Activated T-helper 1 cell treated with anti-CD3 and anti-CD28 coated beads, Interleukin-2, amount 50 U/mL, for 16 hours (primary cell): ENCODE measurements around the gene XKR7.

Experiments
- DNase-seq, 2 donors: peaks; one replicate each; pipeline ENCODE4 v3.0.0-alpha.2; 2020; ENCODE audit warnings: low read depth in 1 of 2, low spot score in 1 of 2

XKR7 gene

DNA sequence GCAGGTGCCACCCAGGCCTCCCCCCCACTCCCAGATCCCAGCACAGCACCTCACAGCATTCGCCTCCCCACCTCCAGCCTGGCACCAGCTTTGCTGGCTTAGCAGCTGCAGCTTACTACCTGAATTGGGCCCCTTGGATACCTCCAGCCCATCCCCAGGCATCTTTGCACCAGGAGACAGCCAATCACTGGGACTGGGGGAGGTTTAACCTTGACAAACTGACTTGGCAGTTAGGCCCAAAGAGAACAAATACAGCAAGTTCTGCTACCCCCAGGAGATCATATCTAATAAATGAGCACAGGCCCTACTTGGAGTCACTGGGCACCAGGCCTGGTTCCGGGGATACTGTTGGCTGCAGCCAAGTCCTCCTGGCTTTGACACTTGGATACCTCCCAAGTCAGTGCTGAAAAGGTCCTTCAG is 24.9 kb upstream of the XKR7 start:
- DNase-seq: no peak

DNA sequence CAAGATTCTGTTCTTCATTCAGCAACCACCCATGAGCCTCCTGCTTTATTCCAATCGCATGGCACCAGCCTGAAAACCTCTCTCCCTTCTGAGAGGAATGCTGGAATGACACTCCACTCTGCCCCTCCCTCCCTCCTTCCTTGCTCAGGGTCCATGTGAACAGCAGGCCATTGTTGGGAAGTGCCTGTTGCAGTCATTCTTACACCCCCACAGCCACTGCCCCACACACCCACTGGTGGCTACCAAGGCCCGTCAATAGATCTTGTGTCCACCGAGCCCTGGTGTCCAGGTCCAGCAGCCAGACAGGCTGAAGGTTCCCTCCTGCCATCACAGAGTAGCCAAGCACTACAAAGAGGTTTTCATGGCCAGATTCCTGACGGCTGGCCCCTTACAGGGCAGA is 22.6 kb upstream of the XKR7 start:
- DNase-seq: no peak

- no peak for DNase-seq
Observed at GRCh38 chr20:31945785-31946184, 22.2 kb upstream of the XKR7 start.

DNA sequence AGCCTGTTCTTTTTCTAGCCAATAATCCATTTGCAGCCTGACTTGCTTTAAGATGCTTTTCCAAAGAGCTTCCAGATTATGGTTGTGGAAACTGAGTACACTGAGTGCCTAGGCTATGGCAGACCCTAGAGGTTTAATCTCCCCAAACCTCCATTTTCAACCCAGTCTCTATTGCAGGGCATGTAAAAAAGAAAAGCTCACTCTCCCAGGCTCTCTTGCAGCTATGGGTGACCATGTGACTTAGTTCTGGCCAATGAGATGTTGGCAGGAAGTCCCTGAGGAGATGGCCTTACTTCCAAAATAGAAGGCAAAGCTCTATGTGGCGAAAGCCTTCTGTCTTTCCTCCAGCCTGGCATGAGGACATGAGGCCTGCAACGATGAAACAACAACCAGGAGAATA is 19.9 kb upstream of the XKR7 start:
- DNase-seq: no peak

DNA sequence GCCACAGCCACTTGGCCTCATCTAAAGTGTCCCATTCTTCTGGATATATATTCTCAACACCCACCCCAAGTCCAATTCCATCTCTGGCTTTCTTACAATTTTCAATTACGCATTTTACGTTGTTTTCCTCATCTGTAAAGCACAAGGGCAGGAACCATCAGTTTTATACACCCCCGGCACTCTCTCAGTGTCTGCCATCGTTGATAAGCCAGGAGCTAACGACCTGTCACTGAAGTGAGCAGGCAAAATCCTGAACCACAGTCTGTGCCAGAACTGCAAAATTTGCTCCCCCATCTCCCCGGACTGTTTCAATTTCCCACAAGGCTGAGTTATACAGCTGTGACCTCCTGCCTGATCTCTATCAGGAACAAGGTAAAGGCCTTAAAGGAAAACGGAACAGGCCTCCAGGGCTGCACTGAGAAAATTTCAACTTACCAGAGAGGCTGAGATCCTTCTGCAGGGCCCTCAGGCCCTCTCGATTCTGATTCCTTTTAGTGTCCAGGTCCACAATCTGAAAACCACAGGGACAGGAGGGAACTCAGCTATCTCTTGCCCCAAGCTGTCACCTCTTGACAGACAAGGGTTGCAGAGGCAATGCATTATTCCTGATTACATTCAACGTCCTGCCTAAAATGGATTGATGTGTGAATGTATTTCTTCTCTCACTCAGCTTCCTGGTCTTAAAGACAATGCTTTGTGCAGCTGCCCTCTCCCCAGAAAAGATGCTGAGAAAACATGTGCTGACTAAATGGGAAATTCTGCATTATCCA is 17.9 kb upstream of the XKR7 start:
- DNase-seq: no peak

- no peak for DNase-seq
Observed at GRCh38 chr20:31951203-31951529, 16.8 kb upstream of the XKR7 start.

DNA sequence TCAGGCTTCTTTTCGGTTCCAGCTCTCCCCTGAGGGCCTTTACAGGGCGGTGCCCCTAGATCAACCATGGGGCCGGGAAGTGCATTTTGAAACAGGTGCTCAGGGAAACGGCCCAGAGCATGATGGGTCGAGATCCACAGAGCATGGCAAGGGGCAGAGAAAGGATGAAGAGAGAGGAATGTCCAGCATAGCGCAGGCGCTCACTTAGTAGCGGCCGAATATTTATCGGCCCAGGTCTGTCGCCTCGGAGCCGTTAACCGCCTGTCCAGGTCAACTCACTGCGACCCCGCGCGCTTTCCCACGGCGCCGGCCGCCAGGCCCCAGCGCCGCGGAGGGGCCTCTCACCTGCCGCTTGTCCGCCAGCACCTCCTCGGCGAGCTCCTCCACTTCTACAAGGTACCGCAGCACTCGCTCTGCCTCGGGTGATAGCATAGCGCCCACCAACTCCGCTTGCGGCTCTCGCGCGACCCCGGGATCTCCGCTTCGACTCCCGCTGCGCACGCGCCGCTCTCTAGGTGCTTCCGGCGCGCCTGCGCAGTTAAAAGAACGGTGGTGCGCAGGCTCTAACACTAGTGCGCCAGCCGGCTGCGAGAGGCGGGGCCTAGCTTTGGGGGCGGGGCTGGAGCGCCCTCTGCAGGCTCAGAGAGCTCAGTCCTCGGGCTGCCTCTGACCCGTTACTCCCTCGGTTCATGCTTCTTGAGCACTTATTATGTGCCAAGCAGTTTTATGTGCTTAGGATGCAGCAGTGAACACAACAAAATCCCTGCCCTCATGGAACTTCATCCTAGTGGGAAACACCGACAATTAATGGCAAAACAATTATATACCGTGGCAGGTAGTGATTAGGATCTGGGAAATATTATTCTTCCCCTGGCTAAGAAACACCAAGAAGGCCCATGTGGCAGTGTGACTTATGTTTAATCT is 16.2 kb upstream of the XKR7 start, which contains the start of gene PDRG1:
Gene PDRG1, minus strand, starts transcription at position 517 of the 924 bp plus-strand sequence. Its CDS starts 85 bp downstream, at position 432.
- DNase-seq: peak; percentile 95 to 96

DNA sequence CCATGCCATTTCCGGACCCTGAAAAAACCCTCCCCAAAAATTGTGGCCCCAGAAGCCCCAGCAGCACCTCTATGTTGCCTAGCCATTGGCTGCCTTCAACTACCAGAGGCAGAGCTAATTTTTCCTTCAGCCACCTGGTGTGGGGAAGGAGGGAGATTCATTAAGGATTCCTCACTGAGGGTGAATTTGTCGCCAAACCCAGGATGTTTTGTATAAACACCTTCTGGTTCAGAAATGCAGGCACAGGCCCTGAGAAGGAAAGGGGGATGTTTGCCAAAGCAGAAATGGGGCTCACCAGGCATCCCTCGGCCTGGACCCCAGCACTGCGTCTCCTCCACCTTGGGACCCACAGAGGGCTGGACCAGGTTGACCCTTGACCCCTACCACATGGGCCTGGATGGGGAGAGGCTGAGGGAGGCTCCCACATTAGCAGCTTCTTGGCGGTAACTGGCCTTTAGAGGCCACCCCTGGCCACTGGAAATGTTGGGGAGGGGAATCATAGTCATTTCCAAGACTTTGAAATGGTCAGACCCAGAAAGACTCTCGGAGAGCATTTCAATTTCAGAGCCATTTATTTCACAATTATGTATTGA is 14.3 kb upstream of the XKR7 start:
- DNase-seq: no peak

DNA sequence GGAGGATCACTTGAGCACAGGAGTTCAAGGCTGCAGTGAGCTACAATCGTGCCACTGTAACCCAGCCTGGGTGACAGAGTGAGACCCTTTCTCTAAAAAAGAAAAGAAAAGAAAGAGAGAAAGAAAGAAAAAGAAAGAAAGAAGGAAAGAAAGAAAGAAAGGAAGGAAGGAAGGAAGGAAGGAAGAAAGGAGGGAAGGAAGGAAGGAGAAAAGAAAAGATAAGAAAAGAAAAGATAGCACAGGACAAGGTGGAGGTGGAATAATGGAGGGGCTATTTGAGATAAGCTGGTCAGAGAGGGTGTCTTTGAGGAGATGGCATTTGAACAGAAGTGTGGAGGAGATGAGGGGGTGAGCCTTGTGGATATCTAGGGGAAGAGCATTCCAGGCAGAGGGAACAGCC is 13.5 kb upstream of the XKR7 start:
- no peak for DNase-seq

DNA sequence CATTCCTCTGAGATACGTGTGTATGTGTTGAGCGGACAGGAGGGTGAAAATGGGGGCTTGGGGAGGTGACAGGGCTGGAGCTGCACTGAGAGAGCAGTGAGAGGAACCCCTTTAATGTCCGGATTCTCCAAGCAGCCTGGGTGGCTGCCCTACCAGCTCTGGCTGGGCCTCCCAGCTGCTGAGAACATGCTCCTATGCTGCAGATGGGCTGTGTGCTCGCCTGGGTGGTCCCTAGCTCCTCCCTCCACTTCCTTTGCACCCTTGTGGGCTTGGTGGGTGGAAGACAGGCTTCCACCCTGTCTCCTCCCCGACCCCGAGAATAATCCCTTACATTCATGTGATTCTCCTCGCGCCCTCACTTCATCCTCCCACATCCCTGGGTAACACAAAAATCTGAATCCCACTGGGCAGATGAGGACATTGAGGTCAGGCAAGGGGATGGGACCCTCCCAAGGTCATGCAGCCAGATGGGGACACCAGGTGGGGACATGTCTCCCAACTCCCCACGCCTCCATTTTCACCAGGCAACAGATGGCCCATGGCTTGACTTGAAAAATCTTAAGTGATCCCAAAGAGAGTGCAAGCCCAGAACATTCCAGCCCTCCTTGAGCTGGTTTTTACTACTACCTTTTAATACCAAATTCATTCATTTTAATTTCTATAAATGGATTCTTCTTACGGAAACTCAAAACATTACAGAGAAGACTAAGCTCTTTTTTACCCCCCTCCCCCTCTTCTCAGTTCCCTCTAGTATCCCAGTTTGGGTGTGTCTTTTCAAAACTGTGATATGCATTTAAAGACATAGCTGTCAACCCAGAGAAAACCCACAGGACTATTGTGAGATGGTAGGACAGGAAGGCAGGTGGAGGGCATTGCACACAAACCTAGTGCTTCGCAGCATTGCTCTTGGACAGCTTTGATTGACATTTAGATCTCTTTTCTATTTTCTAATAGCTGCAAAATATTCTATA is 11.1 kb upstream of the XKR7 start:
- DNase-seq: no peak

GRCh38 chr20:31962761-31963160 is 5.2 kb upstream of the XKR7 start:
- no peak for DNase-seq

GRCh38 chr20:31963889-31964288 is 4.1 kb upstream of the XKR7 start:
- DNase-seq: no peak

- DNase-seq: no peak
Observed at GRCh38 chr20:31966991-31967655, 828 bp upstream of the XKR7 start.

- peak; percentile 70 to 76 for DNase-seq
Observed at GRCh38 chr20:31968291-31969126, 558 bp downstream of the XKR7 start.

GRCh38 chr20:31969991-31970390 is 2.0 kb downstream of the XKR7 start:
- no peak for DNase-seq

GRCh38 chr20:31972471-31973021 is 4.6 kb downstream of the XKR7 start:
- DNase-seq: no peak

DNA sequence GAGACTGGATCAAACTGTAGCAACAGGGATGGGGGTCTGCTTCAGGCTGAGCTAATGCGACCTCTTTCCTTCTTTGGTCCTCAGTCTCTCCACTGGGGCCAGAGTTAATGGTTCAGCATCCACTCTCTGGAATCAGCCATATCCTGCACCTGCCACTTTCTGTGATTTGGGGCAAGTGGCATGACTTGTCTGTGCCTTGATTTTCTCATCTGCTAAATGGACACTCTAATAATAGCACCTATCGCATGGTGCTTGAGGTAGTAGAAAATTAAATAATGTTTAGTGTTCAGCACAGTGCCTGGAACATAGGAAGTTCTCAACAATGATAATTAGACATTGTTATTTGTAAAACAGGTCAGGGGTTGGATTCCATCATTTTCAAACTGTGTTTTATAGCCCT is 6.3 kb downstream of the XKR7 start:
- DNase-seq: no peak

DNA sequence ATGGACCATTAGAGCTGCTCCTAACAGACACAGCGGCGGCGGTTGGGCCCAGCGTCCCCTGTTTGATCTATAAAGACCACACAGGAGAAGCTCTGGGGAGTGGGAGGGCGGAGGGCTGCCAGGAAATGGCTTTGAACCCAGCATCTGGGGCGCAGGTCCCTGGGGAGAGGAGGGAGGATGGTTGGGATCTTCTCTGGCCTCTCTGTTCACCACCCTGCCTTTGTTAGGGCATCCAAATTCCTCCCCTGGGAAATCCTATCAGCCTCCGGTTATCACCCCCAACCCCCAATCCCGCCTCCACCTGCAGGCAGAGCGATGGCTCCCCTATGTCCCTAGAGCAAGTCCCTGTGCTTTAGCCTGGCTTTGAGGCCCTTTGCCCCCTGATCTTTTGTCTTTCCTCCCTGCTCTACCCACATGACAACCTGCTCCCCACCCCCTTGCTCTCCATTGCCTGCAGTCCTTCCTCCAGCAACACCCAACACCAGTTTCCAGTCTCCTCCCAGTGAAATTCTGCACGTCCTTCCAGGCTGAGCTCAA is 7.1 kb downstream of the XKR7 start:
- DNase-seq: no peak

- no peak for DNase-seq
Observed at GRCh38 chr20:31975874-31976273, 7.9 kb downstream of the XKR7 start.
